Measurements from ENCODE around the gene CREB5.

DNA sequence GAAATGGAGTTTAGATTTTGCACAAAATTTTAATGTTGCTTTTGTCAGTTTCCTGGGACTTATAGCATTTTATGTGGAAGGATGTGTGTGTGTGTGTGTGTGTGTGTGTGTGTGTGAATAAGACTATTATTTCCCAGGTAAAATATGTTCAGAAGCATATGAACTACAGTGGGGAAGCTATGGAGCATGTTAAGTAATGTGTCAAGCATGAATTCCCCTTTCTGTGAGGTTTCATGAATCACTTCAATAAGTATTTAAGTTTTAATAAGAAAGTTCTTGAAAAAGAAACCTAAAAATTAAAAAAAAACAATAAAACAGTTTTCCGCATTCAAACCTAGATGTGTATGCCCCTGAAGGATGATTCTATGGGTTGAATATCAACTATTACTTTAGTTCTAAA, 693 bp downstream of the CREB5 start:
- TF ChIP-seq, protein P1, sequence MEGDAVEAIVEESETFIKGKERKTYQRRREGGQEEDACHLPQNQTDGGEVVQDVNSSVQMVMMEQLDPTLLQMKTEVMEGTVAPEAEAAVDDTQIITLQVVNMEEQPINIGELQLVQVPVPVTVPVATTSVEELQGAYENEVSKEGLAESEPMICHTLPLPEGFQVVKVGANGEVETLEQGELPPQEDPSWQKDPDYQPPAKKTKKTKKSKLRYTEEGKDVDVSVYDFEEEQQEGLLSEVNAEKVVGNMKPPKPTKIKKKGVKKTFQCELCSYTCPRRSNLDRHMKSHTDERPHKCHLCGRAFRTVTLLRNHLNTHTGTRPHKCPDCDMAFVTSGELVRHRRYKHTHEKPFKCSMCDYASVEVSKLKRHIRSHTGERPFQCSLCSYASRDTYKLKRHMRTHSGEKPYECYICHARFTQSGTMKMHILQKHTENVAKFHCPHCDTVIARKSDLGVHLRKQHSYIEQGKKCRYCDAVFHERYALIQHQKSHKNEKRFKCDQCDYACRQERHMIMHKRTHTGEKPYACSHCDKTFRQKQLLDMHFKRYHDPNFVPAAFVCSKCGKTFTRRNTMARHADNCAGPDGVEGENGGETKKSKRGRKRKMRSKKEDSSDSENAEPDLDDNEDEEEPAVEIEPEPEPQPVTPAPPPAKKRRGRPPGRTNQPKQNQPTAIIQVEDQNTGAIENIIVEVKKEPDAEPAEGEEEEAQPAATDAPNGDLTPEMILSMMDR (IDR thresholded peaks at IDR 0.05 in 2 of 3, conservative IDR thresholded peaks at IDR 0.05 in 1 of 3; ENCODE audit: borderline replicate concordance in 1 of 3, insufficient read depth in 1 of 3, low read depth in 2 of 3, low read length in 2 of 3) = no peak
- no peak for TF ChIP-seq EZH2 (IDR thresholded peaks at IDR 0.05)
- TF ChIP-seq POLR2AphosphoS5 (IDR thresholded peaks at IDR 0.05; ENCODE audit: low read depth, low read length) = no peak
- no peak for TF ChIP-seq CEBPB (IDR thresholded peaks at IDR 0.05; ENCODE audit: low read depth)
- TF ChIP-seq, protein P2, sequence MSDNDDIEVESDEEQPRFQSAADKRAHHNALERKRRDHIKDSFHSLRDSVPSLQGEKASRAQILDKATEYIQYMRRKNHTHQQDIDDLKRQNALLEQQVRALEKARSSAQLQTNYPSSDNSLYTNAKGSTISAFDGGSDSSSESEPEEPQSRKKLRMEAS (IDR thresholded peaks at IDR 0.05) = no peak
- TF ChIP-seq EGR1 (IDR thresholded peaks at IDR 0.05; ENCODE audit: low read depth) = no peak
- TF ChIP-seq, protein P3, sequence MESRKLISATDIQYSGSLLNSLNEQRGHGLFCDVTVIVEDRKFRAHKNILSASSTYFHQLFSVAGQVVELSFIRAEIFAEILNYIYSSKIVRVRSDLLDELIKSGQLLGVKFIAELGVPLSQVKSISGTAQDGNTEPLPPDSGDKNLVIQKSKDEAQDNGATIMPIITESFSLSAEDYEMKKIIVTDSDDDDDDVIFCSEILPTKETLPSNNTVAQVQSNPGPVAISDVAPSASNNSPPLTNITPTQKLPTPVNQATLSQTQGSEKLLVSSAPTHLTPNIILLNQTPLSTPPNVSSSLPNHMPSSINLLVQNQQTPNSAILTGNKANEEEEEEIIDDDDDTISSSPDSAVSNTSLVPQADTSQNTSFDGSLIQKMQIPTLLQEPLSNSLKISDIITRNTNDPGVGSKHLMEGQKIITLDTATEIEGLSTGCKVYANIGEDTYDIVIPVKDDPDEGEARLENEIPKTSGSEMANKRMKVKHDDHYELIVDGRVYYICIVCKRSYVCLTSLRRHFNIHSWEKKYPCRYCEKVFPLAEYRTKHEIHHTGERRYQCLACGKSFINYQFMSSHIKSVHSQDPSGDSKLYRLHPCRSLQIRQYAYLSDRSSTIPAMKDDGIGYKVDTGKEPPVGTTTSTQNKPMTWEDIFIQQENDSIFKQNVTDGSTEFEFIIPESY (IDR thresholded peaks at IDR 0.05; ENCODE audit: extremely low read depth, insufficient replicate concordance, low read length) = no peak
- TF ChIP-seq SP1 (IDR thresholded peaks at IDR 0.05; ENCODE audit: low read depth) = no peak
- no peak for TF ChIP-seq POLR2A (IDR thresholded peaks at IDR 0.05; ENCODE audit: borderline replicate concordance, extremely low read depth, insufficient read depth, insufficient read length)
- TF ChIP-seq CBX3 (IDR thresholded peaks at IDR 0.05; ENCODE audit: low read depth) = no peak
- TF ChIP-seq YY1 (IDR thresholded peaks at IDR 0.05; ENCODE audit: extremely low read depth, insufficient replicate concordance, low read depth, low read length) = no peak
- TF ChIP-seq SIN3A (IDR thresholded peaks at IDR 0.05; ENCODE audit: low read depth) = no peak
- TF ChIP-seq JUND (IDR thresholded peaks at IDR 0.05) = no peak
